Panc1 (cell line): ENCODE results near the gene HSPB8.

ENCODE experiments used
- CTCF ChIP-seq: fragments of 450-650 bp; IDR thresholded peaks from 2 replicates; pipeline ENCODE4 v1.5.1; 2017; ENCODE audit warnings: mild to moderate bottlenecking
- POLR2AphosphoS5 ChIP-seq: IDR thresholded peaks from 2 replicates; pipeline ENCODE4 v1.6.1; 2012; ENCODE audit warnings: mild to moderate bottlenecking, low read depth, low read length, moderate library complexity
- REST ChIP-seq, 2 experiments: IDR thresholded peaks; 2 replicates each; pipeline ENCODE4 v1.6.1; 2011 to 2012; ENCODE audit warnings: low read depth in 2 of 2, control low read depth in 1 of 2, low read length in 1 of 2, mild to moderate bottlenecking in 1 of 2, moderate library complexity in 1 of 2; ENCODE audit not compliant: insufficient read depth in 1 of 2
- SIN3A ChIP-seq: IDR thresholded peaks from 2 replicates; pipeline ENCODE4 v1.6.1; 2012; ENCODE audit warnings: low read depth, mild to moderate bottlenecking, low read length, moderate library complexity, borderline replicate concordance; ENCODE audit not compliant: insufficient read depth

GRCh38 chr12:119229205-119229604, 50.5 kb downstream of the HSPB8 start:
- no peak for TF ChIP-seq CTCF
- TF ChIP-seq SIN3A: no peak
- no peak for TF ChIP-seq POLR2AphosphoS5
- TF ChIP-seq REST (IDR thresholded peaks at IDR 0.05; ENCODE audit: insufficient read depth in 1 of 2, low read depth in 2 of 2, low read length in 1 of 2): no peak
